Epithelial cell of prostate (primary cell): ENCODE data around the gene NMNAT2.

ENCODE experiments used
- DNase-seq: peaks from one replicate; pipeline ENCODE4 v3.0.0-alpha.2; 2011; ENCODE audit warnings: low read depth, low spot score
- H3K27ac ChIP-seq: fragments of 450-650 bp; 2 replicates; pipeline ENCODE4 v1.5.1; 2017; ENCODE audit warnings: mild to moderate bottlenecking

NMNAT2 gene

GRCh38 chr1:183370399-183371058, 47.7 kb downstream of the NMNAT2 start:
- no peak for DNase-seq
- no peak overlapping the region for H3K27ac ChIP-seq

GRCh38 chr1:183368213-183369108, 49.7 kb downstream of the NMNAT2 start:
- H3K27ac ChIP-seq = no peak overlapping the region
- DNase-seq = no peak

- no peak overlapping the region for H3K27ac ChIP-seq
- no peak for DNase-seq
These were observed 52.1 kb downstream of the NMNAT2 start for GRCh38 chr1:183366116-183366515.

GRCh38 chr1:183365676-183366075, 52.5 kb downstream of the NMNAT2 start:
- no peak for DNase-seq
- no peak overlapping the region for H3K27ac ChIP-seq

- H3K27ac ChIP-seq = no peak overlapping the region
- no peak for DNase-seq
These were observed 53.1 kb downstream of the NMNAT2 start for GRCh38 chr1:183365093-183365492.

- DNase-seq = no peak
- H3K27ac ChIP-seq = no peak overlapping the region
These were observed 54.2 kb downstream of the NMNAT2 start for GRCh38 chr1:183363972-183364371.

GRCh38 chr1:183361081-183361480, 57.1 kb downstream of the NMNAT2 start:
- DNase-seq = no peak
- H3K27ac ChIP-seq = no peak overlapping the region

- H3K27ac ChIP-seq = no peak overlapping the region
- DNase-seq = no peak
These were observed 57.7 kb downstream of the NMNAT2 start for GRCh38 chr1:183360473-183360872.

GRCh38 chr1:183356534-183357182, 61.5 kb downstream of the NMNAT2 start:
- H3K27ac ChIP-seq = no peak overlapping the region

GRCh38 chr1:183355797-183356196, 62.4 kb downstream of the NMNAT2 start:
- no peak overlapping the region for H3K27ac ChIP-seq
- DNase-seq = no peak

More at GRCh38 chr1:183356534-183357182, 61.5 kb downstream of the NMNAT2 start:
- DNase-seq = no peak

- no peak overlapping the region for H3K27ac ChIP-seq
- no peak for DNase-seq
These were observed 63.0 kb downstream of the NMNAT2 start for GRCh38 chr1:183355181-183355580.

- no peak for DNase-seq
- H3K27ac ChIP-seq = no peak overlapping the region
These were observed 64.6 kb downstream of the NMNAT2 start for GRCh38 chr1:183353597-183353996.

GRCh38 chr1:183349201-183349711, 68.9 kb downstream of the NMNAT2 start:
- H3K27ac ChIP-seq = no peak overlapping the region
- no peak for DNase-seq

- H3K27ac ChIP-seq = no peak overlapping the region
- no peak for DNase-seq
These were observed 71.9 kb downstream of the NMNAT2 start for GRCh38 chr1:183346276-183346732.

- DNase-seq = no peak
These were observed 78.5 kb downstream of the NMNAT2 start for GRCh38 chr1:183339556-183340167.

GRCh38 chr1:183331091-183331742, 87.0 kb downstream of the NMNAT2 start:
- no peak overlapping the region for H3K27ac ChIP-seq
- no peak for DNase-seq

More at GRCh38 chr1:183339556-183340167, 78.5 kb downstream of the NMNAT2 start:
- no peak overlapping the region for H3K27ac ChIP-seq

GRCh38 chr1:183330335-183330734, 87.8 kb downstream of the NMNAT2 start:
- H3K27ac ChIP-seq = no peak overlapping the region
- no peak for DNase-seq

GRCh38 chr1:183328371-183328770, 89.8 kb downstream of the NMNAT2 start:
- DNase-seq = no peak
- H3K27ac ChIP-seq = no peak overlapping the region

- H3K27ac ChIP-seq = no peak overlapping the region
- DNase-seq = no peak
These were observed 90.5 kb downstream of the NMNAT2 start for GRCh38 chr1:183327434-183328290.
